GM18526 (cell line): Measurements from ENCODE around the gene UNC13A.

Experiments used
- POLR2A ChIP-seq: IDR thresholded peaks from 3 replicates; pipeline ENCODE4 v1.6.1; 2011; ENCODE audit not compliant: insufficient read length; ENCODE audit errors: extremely low read depth

UNC13A gene

GRCh38 chr19:17687857-17688784 is at the start of gene UNC13A:
Gene UNC13A, minus strand, starts transcription at chr19:17688354. Its CDS starts 155 bp downstream, at chr19:17688199.
- no peak for TF ChIP-seq POLR2A

- no peak for TF ChIP-seq POLR2A
Measured at GRCh38 chr19:17737690-17738153, 49.6 kb upstream of the UNC13A start.

GRCh38 chr19:17735410-17735809 is 47.3 kb upstream of the UNC13A start:
- TF ChIP-seq POLR2A = no peak

DNA sequence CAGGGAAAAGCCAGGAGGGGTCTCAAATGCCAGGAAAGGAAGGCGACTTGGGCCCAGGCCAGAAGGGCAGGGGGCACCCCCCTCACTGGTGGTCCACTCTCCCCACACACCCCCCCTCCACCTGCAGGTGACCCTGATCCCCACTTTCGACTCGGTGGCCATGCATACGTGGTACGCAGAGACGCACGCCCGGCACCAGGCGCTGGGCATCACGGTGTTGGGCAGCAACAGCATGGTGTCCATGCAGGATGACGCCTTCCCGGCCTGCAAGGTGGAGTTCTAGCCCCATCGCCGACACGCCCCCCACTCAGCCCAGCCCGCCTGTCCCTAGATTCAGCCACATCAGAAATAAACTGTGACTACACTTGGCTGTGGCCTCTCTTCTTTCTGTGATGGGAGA is 46.0 kb upstream of the UNC13A start:
- TF ChIP-seq POLR2A = no peak

GRCh38 chr19:17733127-17733526 is 45.0 kb upstream of the UNC13A start:
- TF ChIP-seq POLR2A = no peak

GRCh38 chr19:17727843-17728242 is 39.7 kb upstream of the UNC13A start:
- TF ChIP-seq POLR2A = no peak

DNA sequence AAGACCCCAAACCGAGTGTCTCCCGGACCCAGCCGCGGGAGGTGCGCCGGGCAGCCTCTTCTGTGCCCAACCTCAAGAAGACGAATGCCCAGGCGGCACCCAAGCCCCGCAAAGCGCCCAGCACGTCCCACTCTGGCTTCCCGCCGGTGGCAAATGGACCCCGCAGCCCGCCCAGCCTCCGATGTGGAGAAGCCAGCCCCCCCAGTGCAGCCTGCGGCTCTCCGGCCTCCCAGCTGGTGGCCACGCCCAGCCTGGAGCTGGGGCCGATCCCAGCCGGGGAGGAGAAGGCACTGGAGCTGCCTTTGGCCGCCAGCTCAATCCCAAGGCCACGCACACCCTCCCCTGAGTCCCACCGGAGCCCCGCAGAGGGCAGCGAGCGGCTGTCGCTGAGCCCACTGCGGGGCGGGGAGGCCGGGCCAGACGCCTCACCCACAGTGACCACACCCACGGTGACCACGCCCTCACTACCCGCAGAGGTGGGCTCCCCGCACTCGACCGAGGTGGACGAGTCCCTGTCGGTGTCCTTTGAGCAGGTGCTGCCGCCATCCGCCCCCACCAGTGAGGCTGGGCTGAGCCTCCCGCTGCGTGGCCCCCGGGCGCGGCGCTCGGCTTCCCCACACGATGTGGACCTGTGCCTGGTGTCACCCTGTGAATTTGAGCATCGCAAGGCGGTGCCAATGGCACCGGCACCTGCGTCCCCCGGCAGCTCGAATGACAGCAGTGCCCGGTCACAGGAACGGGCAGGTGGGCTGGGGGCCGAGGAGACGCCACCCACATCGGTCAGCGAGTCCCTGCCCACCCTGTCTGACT is 39.0 kb upstream of the UNC13A start:
- no peak for TF ChIP-seq POLR2A

DNA sequence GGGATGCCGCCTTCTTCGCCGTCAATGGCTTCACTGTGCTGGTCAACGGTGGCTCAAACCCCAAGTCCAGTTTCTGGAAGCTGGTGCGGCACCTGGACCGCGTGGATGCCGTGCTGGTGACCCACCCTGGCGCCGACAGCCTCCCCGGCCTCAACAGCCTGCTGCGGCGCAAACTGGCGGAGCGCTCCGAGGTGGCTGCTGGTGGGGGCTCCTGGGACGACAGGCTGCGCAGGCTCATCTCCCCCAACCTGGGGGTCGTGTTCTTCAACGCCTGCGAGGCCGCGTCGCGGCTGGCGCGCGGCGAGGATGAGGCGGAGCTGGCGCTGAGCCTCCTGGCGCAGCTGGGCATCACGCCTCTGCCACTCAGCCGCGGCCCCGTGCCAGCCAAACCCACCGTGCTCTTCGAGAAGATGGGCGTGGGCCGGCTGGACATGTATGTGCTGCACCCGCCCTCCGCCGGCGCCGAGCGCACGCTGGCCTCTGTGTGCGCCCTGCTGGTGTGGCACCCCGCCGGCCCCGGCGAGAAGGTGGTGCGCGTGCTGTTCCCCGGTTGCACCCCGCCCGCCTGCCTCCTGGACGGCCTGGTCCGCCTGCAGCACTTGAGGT is 38.1 kb upstream of the UNC13A start:
- TF ChIP-seq POLR2A = no peak

GRCh38 chr19:17725422-17726078 is 37.4 kb upstream of the UNC13A start:
- TF ChIP-seq POLR2A = no peak

DNA sequence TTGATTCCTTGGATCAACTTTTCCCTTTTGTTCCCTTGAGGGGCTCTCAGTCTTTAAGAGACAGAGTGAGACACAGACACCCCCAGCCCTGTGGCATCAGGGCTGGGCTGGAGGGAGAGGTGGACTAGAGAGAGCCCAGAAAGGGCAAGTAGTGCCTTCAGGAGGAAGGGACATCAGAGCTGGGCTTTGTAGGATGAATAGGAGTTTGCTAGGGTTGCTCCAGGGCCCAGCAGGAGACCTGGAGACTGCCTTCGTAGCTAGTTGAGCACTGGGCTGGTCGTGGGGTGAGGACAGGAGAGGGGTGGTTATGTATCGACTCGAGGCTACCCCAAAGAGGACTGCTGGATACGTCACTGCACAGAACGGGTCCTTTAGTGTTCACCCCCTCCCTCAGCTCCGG is 36.5 kb upstream of the UNC13A start:
- TF ChIP-seq POLR2A = no peak

DNA sequence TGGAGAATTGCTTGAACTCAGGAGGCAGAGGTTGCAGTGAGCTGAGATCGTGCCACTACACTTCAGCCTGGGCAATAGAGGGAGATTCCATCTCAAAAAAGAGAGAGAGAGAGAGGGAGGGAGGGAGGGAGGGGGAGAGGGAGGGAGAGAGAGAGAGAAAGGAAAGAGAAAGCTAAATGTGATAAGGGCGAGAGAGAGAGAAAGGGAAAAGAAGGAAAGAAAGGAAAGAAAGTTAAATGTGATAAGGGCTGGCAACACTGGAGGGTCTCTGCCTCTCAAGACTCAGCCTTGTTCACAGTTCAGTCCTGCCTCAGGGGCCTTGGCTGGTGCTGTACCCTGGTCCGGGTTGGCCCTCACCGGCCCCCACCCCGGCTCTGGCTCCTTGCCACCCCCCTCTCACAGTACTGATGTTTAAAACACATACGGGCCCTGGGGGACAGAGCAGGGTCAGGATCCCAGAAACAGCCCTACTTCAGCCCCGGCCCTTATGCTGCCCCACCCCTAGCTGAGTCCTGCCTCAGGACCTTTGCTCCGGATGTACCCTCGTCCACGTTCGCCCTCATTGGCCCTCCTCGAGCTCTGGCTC is 34.6 kb upstream of the UNC13A start:
- no peak for TF ChIP-seq POLR2A

- TF ChIP-seq POLR2A = no peak
Measured at GRCh38 chr19:17721821-17722220, 33.7 kb upstream of the UNC13A start.

- TF ChIP-seq POLR2A = no peak
Measured at GRCh38 chr19:17721111-17721628, 33.0 kb upstream of the UNC13A start.

DNA sequence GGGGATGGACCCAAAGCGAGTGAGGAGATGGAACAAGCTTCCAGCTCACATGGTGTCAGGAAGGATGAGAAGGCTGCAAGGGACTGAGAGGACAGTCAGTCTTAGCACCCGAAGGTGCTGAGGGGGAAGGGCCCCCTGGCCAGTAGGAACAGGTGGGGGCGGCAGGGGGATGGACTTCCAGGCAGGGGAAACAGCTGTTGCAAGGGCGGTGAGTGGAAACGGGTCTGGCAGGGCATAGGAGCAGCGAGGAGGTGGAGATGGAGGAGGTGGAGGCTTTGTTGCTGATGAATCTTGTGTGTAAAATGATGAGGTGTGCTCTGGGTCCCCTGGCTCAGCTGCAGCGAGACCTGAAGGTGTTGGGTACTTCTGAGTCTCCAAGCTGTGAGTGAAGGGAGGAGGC is 32.3 kb upstream of the UNC13A start:
- TF ChIP-seq POLR2A = no peak
